ENCODE measurements around the gene ACOX3.
"Not testable (repeated sequence)": the region's sequence is repeated elsewhere in the genome, so short reads cannot be mapped to it uniquely, and the experiment has no call there.

Gene ACOX3

DNA sequence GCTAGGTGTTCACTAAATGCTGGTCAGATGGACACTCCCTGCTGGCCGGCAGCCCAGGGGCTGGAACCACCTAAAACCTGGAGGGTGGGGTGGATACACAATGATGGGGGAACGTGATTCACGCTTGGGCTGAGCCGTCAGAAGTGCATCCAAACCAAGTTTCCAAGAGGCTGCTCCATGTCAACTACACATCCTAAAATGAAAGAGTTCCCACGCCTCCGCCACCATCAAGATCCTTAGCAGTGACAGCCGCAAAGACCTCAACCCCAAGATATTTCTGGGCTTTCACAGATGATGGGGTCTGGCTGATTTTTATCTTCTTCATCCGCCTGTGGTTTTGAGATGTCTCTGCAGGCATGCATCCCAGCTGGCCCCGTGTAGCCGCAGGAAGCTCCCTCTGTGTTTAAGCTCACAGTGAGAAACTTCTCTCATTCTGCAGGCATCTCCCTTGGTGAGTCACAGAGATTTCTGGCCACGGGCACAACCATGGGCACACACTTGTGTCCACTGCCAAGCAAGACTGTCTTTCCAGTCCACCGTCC lies 86.5 kb downstream of the ACOX3 start:
- no peak for DNase-seq (ENCODE audit: low read depth, low spot score)

DNA sequence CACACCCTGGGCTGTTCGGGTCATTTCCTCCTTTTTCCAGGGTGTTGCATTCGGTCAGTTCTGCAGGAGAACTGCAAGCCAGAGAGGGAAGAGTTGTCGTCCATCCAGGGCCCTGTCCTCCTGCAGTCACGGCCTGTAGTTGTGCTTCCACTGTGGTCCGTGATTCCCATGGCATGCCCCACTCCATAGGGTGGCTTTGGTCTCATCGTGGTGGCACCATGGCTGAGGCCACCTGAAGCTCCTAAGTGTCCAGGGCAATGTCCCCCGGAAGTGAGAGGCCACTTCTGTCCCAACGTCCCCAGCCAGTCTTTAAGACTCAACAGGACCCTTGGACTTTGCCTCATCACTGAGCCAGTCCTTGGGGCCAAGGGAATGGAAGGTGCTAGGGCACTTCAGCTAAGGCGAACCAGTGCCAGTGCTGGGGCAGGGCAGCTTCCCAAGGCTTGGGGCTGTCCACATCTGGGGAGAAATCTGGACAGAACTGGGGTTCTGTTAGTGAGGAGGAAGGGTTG lies 87.3 kb downstream of the ACOX3 start:
- DNase-seq (ENCODE audit: low read depth, low spot score) = no peak

DNA sequence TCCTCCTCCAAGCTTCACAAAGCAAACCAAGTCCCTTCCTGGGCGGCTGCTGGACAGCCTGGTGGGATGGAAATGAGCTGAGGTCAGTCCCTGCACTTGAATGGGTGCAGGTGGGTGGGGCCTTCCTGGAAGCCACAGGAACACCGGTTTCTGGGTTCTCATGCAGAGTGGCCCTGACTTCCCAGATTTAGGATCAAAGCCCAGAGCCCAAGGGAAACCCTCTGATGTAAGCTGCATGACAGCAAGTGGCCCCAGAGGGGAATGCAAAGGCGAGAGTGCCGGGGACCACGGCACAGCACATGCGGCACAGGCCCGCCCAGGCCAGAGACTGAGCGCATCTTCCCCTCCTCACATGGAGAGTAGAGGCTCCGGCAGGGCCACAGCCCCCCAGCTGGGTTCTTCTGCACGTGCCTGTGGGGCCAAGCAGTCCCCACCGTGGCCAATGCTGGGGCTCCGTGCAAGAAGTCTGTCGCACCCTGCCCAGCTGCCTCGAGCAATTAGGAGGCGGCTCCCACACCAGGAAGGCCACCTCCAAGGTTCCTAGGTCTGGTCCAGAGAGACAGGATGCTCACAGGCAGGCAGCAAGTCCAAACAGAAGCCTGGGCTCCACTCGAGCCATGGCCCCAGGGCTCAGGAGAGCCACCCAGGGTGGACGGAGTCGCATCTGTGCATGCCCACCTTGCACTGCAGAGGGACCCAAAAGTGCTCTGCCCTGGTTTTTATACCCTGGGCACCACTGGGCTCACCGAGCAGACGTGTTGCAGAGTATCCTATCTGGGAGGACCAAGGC lies 88.0 kb downstream of the ACOX3 start:
- DNase-seq (ENCODE audit: low read depth, low spot score) = no peak

DNA sequence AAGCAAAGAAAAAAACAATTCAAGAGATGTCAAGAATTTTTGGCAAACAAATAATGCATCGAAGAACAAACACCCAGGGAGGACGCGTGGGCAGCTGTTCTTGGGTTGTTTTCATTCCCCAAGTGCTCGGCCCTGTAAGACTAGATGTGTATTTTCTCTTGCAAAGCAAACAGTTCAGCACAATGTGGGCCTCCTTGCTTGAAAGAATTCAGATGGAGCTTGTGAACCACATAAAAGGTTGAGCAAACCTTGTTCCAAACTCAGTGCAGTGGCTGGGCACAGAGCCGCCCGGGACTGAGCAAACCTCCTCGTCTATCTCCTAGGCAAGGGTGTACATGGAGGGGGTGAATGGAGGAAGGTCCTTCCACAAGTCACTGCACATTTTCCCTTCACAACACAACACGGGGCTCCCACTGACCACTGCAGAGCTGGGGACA lies 88.6 kb downstream of the ACOX3 start:
- DNase-seq (ENCODE audit: low read depth, low spot score) = no peak

DNA sequence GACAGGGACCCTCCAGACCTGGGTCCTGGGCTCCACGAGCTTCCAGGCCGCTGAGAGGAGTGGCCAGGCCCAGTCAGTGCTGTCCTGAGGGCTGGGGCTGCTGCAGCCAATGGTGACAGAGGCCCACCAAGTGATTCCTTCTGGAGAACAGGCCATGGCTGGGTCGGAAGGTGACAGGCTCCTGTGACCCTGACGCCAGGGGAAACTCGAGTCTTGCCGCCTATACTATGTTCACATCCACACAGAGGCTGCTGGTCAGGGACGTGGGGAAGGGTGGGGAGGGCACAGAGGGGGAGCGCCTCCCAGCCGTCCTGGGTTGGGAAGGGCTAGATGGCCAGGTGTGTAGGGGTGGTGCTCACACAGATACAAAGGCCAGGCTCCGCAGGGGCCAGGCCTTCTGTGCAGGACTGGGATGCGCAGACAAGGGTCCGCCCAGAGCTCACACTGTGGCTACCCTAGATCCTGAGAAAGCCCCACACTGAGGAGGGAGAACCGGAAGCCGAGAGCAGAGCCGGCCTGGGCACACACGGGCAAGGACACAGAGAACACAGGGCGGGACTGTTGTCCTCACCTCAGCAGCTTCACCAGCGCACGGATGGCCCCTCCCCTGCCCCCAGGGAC lies 89.6 kb downstream of the ACOX3 start:
- no peak for DNase-seq (ENCODE audit: low read depth, low spot score)

DNA sequence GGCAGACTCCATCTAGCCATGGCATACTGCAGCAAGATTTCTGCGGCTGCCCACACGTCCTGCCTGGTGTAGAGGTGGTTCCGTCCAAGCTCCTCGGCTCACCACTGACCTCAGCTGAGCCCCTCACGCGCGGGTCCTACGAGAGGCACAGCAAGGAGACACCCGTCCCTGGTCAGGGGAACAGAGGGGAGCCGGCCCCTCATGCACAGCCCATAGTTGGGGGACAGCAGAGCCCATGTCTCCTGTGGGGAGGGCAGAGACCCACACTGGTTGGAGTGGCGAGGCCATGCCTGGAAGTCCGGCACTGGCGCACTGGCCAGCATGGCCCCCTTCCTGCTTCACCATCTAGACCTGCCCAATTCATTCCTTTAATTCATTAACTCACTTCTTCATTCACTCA lies 90.2 kb downstream of the ACOX3 start:
- no peak for DNase-seq (ENCODE audit: low read depth, low spot score)

DNA sequence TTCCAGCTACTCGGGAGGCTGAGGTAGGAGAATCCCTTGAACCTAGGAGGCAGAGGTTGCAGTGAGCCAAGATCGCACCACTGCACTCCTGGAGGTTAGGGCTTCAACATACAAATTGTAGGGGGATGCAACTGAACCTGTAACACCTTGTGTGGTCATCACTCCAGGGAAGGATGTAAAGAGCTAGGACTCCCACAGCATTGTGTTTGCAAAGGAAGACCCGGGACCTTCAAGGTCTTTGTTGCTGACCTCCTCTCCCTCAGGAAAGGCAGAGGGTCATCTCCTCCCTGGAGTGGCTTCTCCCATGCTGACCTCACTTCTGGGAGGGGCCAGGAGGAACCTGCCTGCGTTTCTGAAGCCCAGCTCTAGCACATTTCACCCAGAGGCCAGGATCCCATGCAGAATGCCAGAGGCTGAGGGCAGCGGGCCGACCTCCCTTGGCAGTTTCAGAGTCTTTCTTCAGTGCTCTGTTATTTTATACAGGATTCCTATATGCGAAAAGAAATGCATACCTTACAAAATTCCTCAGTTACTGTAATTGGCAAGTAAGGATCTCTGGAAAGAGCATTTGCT lies 90.8 kb downstream of the ACOX3 start:
- DNase-seq (ENCODE audit: low read depth, low spot score) = no peak

DNA sequence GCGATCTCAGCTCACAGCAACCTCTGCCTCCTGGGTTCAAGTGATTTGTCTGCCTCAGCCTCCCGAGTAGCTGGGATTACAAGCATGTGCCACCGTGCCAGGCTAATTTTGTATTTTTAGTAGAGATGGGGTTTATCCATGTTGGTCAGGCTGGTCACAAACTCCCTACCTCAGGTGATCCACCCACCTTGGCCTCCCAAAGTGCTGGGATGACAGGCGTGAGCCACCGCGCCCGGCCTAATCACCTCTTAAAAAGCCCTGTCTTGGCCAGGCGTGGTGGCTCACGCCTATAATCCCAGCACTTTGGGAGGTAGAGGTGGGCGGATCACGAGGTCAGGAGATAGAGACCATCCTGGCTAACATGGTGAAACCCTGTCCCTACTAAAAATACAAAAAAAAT lies 91.3 kb downstream of the ACOX3 start:
- not testable (repeated sequence) for DNase-seq (ENCODE audit: low read depth, low spot score)

DNA sequence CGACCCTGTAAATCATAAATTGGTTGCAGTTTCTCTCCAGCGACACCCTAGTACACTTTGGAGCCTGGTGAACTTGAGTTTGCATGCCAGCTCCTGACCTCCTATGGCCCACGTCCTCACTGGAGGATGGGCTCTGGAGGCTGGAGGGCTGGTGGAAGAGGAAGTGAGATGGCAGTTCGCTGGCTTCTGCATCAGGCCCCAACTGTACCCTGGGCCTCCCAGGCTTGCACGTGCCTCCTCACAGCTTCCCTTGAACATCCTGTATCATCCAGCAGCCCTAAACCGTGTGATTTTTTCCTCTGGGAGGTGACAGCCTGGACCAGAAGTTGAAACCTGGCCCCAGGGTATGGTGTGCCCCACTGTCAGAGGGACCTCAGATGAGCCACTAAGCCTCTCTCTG lies 92.5 kb downstream of the ACOX3 start:
- DNase-seq (ENCODE audit: low read depth, low spot score) = no peak

DNA sequence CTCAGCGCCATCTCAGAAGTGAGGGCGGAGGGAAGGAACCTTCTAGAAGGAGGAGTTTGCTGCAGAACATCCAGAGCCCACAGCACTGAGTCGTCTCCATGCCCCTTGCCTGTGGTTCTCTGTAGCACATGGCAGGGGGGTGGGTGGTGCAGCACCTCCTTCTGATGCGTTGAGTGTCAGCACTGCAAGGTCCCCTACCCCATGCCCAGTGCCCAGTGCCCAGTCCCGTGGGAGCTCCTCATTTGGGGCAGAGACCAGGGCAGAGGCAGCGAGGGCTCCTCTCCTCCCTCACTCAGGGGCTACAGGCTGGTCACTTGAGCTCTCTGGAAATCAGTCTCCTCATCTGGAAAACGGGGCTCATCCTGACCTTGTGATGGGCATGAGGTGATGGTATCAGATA lies 92.9 kb downstream of the ACOX3 start:
- no peak for DNase-seq (ENCODE audit: low read depth, low spot score)

DNA sequence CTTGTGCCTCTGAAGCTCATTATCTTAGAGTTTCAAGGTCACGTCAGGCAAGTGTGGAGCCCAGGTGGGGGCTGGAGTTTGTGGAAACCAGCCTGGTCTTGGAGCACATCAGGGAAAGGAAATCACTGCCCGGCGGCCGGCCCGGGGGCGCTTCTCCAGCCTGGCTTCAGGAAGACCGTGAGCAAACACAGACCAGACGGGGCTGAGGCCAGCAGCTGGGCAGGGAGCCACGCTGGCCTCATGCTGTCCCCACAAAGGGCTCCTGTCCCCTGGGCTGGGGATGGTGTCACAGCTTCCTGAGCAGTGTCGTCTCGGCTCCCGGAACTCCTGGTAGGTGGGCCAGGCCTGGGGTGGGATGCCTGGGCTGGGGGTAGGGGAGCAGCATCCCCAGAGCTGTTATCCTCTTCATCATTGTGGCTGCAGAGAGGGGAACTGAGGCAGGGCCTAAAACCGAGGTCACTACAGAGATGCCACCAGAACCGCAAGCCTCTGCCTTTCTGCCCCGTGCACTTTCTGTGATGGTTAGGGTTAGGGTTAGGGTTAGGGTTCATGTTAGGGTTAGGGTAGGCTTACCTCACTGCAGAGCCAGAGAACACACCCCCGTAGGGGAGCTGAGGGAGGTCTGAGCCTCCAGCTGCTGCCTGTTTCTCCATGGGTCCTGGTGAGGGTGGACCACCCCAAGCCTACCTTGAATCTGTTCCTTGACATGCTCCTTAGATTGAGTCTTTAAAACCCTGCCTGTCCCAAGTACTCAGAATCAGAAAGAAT lies 93.5 kb downstream of the ACOX3 start:
- no peak for DNase-seq (ENCODE audit: low read depth, low spot score)

DNA sequence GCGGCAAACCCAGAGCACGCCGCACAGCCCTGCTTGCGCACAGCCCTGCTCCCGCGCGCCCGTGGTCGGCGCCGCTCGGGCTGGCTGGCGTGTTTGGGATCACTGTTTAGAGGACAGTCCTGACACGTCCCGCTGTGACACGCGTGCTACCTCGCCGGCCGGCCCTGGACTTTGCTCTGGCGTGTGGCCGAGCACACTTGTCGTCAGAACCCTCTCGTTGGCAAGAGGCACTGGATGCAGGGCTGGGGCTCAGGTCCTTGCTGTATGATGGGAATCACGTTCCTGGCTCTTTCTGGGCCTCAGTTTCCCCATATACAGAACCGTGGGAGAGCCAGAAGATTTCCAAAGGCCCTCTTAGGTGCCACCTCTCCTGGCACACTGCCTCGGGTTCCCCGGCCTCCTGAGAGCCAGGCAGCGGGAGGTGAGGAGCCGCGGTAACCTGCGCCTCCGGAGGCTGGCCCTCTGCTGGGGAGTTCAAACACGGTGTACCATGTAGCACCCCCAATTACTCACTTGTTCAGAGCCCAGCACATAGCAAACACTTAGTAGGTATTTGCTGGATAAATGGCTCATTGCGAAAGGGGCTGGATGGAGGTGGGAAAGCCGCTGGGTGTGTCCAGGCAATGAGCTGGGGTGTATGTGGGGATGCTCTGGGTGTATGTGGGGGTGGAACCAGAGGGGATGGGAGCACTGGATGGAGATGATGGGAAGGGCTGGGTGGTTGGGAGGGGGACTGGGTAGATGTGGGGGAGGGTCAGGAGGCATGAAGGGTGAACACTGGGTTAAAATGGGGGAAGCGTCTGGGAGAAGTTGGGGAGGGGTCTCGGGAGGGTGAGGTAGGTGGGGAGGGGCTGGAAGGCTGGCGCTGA lies 94.3 kb downstream of the ACOX3 start:
- DNase-seq (ENCODE audit: low read depth, low spot score) = no peak

DNA sequence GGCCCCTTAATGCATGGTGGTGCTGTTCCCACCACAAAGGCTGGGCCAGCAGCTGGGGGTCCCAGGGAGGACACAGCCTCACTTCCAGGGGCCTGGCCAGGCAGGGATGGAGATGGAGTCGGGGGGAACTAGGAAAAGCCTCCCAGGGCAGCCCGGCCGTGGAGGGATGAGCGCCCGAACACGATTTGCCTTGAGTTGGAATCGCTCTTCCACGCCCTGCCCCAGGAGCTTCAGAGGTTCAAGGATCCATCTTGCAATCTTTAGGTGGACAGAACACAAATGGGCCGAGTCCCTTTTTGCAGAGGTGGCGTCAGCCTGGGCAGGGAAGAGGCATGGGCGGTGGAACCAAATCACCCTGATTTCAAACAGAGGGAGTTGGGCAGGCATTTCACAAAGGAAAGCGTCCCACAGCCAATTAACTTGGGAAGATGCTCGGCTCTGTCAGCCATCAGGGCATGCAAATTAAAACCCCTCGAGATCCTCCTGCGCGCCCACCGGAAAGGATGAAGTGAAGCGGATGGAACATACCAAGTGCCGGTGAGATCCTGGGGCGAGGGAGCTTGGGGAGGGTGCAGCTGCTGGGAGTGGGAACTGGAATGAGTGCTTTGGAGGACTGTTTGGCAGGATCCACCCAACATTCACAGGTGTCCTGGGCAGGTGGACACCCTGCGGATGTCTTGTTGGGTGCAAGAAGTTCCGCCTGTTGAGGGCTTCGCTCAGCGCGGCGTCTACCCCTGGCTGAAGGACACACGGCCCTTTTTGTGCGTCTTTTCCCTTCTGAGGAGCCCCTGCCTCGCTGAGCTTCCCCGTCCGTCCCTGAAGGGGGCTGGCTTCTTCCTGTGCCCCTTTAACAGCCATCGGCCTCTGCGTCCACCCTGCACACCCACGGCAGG lies 95.2 kb downstream of the ACOX3 start:
- DNase-seq (ENCODE audit: low read depth, low spot score) = no peak

DNA sequence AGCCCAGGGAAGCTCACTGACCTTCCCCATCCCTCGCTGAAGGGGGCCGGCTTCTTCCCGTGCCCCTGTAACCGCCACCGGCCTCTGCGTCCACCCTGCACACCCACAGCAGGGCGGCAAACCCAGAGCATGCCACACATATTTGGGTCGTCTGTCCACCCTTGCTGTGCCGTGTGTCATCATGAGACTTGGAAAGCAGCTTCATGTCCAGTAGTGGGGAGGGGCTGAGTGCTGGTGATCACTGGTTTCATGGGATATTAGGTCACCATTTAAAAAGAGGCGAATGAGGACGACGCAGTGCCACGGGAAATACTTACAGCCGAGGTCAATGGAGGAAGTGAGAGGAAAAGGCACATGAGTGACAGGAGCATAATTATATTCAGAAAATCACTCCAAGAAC lies 96.1 kb downstream of the ACOX3 start:
- DNase-seq (ENCODE audit: low read depth, low spot score) = no peak

DNA sequence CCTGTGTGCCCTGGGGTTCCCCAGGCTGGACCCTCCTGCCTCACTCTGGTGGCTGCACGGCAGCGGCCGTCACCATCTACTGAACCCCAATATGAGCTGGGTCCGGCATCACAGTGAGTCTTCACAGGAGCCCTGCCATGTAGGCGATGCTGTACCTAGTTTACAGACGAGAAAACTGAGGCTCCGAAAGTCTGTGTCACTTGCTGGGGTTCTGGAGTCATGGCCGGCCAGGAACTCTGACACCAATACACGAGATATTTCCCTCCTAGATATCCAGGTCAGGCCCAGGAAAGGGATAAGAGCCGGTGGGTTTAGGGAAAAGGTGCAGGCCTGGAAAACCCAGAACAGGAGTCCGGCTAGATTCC lies 96.6 kb downstream of the ACOX3 start:
- DNase-seq (ENCODE audit: low read depth, low spot score) = no peak

DNA sequence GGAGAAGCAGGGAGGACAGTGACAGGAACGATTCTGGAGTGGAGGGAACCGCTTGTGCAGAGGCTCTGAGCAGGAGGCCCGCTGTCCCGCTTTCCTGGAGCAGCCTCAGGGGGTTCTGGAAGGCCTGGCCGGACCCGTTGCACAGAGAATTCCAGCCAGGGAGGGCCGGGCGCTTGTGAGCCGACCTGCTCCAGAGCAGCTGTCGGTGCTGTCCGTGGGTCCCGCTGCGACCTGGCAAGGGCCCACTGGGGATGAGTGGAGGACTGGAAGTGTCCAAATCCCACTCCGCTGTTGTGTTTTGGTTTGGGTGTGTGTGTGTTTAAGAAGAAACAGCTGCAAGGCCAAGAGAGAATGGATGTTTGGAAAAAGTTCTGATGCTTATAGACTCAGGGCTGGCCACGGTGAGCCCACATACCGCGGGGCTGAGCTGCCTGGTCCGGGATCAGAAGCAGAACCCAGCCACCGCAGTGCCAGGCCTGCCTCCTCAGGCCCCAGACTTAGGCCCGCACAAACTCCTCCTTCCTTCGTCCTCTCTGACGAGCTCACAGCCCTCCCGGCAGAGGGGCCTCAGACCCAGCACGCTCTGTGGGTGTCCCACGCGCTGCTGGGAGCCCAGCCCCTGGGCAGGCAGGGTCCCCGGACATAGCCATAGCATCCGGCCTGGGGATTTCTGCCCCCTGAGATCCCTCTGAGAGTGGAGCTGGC lies 97.1 kb downstream of the ACOX3 start:
- no peak for DNase-seq (ENCODE audit: low read depth, low spot score)

DNA sequence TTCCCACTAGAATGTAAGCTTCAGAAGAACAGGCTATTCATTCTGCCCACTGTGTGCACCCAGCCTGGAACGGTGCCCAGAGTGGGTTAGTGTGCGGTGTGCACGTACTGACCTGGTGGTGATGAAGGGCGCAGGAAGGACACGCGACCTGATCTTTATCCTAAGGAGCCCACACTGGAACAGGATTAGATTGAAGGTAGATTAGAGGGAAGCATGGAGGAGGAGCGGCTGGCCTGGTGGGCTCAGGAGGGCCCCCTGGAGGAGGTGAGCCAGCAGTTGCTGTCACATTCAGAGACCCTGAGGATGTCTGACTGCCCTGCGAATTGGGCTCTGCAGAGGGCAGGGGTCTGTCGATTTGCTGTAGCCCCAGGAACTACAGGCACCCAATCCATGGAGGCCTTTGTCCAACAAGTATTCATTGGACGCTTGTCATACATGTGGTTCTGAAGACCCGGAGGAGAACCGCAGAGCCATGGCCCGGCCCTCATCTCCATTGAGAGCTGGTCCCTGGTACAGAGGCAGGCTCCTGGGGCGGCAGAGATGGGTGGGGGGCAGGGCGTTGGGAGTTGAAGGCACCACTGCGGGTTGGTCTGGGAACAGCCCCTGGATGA lies 97.8 kb downstream of the ACOX3 start:
- no peak for DNase-seq (ENCODE audit: low read depth, low spot score)

DNA sequence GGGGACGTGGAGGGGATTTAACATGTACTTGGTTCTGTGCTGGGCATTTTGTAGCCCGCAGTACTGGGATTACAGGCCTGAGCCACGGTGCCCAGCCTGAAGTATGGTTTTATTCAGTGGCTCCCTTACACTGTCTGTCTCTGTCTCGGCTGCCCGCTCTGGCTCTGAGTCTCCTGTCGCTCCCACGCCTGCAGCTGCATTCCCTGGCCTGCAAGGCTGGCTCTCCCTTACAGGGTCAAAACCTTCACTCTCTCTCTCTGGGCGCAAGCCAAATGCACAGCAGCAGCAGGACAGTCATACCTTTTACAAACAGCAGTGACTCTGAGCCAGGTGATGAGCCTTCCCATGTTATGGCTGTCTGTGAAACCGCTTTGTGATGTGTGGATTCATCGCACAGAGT lies 98.8 kb downstream of the ACOX3 start:
- DNase-seq (ENCODE audit: low read depth, low spot score) = no peak

DNA sequence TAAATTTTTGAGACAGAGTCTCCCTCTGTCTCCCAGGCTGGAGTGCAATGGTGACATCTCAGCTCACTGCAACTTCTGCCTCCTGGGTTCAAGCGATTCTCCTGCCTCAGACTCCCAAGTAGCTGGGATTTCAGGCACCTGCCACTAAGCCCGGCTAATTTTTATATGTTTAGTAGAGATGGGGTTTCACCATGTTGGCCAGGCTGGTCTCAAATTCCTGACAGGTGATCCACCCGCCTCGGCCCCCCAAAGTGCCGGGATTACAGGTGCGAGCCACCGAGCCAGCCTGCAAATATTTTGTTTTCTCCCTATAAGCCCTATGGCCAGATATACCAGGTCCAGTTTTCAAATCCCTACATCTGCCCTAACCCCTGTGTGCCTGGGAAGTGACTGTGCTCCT lies 99.2 kb downstream of the ACOX3 start:
- not testable (repeated sequence) for DNase-seq (ENCODE audit: low read depth, low spot score)

Measured in iPS DF 19.7 (cell line).